Common myeloid progenitor, CD34-positive (primary cell): ENCODE measurements around the gene MYO10.

Experiments
- CTCF ChIA-PET: fragments of 350-600 bp; sonication (Branson Sonifier 250); formaldehyde crosslinking; loops from one replicate; lab custom pipeline; 2021; ENCODE audit warnings: antibody characterized with exemption; lab: Charles Lee
- POLR2A ChIA-PET: fragments of 350-600 bp; sonication (Branson Sonifier 250); formaldehyde crosslinking; loops from one replicate; lab custom pipeline; 2021; ENCODE audit warnings: antibody characterized with exemption; lab: Charles Lee
- DNase-seq, 3 donors: peaks; one replicate each; pipeline versions ENCODE4 v3.0.0 to v3.0.0-alpha.2; 2013
- H3K27ac ChIP-seq, 2 experiments: 1 replicate in 1 of 2; 2 replicates in 1 of 2; pipeline ENCODE4 v1.7.0; 2013; ENCODE audit warnings: inconsistent platforms in 2 of 2, low read length in 2 of 2, mild to moderate bottlenecking in 2 of 2, low read depth in 1 of 2, moderate library complexity in 1 of 2; ENCODE audit not compliant: severe bottlenecking in 2 of 2, insufficient read depth in 1 of 2, poor library complexity in 1 of 2
- H3K27me3 ChIP-seq, 5 experiments: replicated peaks in 2 of 5; 1 replicate in 3 of 5; 2 replicates in 2 of 5; pipeline versions ENCODE4 v1.6.1 to v1.7.0; 2013; ENCODE audit warnings: low read length in 4 of 5, mild to moderate bottlenecking in 2 of 5, moderate library complexity in 2 of 5, inconsistent platforms in 1 of 5; ENCODE audit not compliant: insufficient read depth in 5 of 5, control insufficient read depth in 4 of 5
- H3K36me3 ChIP-seq, 4 experiments: 1 replicate in 2 of 4; 2 replicates in 2 of 4; pipeline versions ENCODE4 v1.6.1 to v1.7.0; 2013; ENCODE audit warnings: low read length in 3 of 4, control low read depth in 1 of 4, mild to moderate bottlenecking in 1 of 4; ENCODE audit not compliant: control insufficient read depth in 4 of 4, insufficient read depth in 4 of 4
- H3K4me1 ChIP-seq, 4 experiments: 1 replicate in 3 of 4; 2 replicates in 1 of 4; pipeline versions ENCODE4 v1.6.1 to v1.7.1; 2013; ENCODE audit warnings: low read length in 3 of 4, mild to moderate bottlenecking in 3 of 4, control low read depth in 1 of 4, inconsistent platforms in 1 of 4, moderate library complexity in 1 of 4; ENCODE audit not compliant: control insufficient read depth in 4 of 4, insufficient read depth in 4 of 4; ENCODE audit errors: control extremely low read depth in 1 of 4
- H3K4me3 ChIP-seq, 7 experiments: 1 replicate in 4 of 7; 2 replicates in 3 of 7; pipeline versions ENCODE4 v1.5.1 to v1.7.0; 2013; ENCODE audit warnings: mild to moderate bottlenecking in 7 of 7, low read length in 6 of 7, moderate library complexity in 6 of 7, inconsistent platforms in 2 of 7, low read depth in 2 of 7, control low read depth in 1 of 7; ENCODE audit not compliant: insufficient read depth in 4 of 7, control insufficient read depth in 1 of 7; ENCODE audit errors: extremely low read depth in 1 of 7
- H3K9me3 ChIP-seq, 5 experiments: 1 replicate in 4 of 5; 2 replicates in 1 of 5; pipeline versions ENCODE4 v1.6.1 to v1.7.1; 2013; ENCODE audit warnings: low read length in 4 of 5, mild to moderate bottlenecking in 2 of 5, inconsistent platforms in 1 of 5, low read depth in 1 of 5, moderate library complexity in 1 of 5; ENCODE audit not compliant: control insufficient read depth in 4 of 5, insufficient read depth in 2 of 5; ENCODE audit errors: control extremely low read depth in 1 of 5
- WGBS: methylation state at CpG from one replicate; pipeline ENCODE4 v1.1.5; 2013; ENCODE audit not compliant: insufficient coverage; 5-methylcytosine and 5-hydroxymethylcytosine counted together

Gene MYO10

GRCh38 chr5:16963821-16964220 lies 27.7 kb upstream of the MYO10 start:
- H3K4me1 ChIP-seq = no peaks in the 10 kb centered on the region
- no peak overlapping the region for H3K4me3 ChIP-seq
- WGBS = no CpG with 5 or more reads among the region's 7 CpGs
- CTCF ChIA-PET = no interaction called here
- H3K36me3 ChIP-seq = no peaks in the 10 kb centered on the region
- no peaks in the 10 kb centered on the region for H3K9me3 ChIP-seq
- POLR2A ChIA-PET = no interaction called here
- DNase-seq = no peak
- H3K27me3 ChIP-seq = no peaks in the 10 kb centered on the region
- no peak overlapping the region for H3K27ac ChIP-seq

GRCh38 chr5:16961131-16961530 lies 25.0 kb upstream of the MYO10 start:
- CTCF ChIA-PET = no interaction called here
- DNase-seq = no peak
- WGBS = 88% methylated on average over 5 of the region's 7 CpGs
- POLR2A ChIA-PET = no interaction called here
- Histone ChIP-seq H3K36me3 (no peaks in the 10 kb centered on the region), H3K9me3 (no peaks in the 10 kb centered on the region), H3K4me3 (no peak overlapping the region), H3K4me1 (no peaks in the 10 kb centered on the region), H3K27ac (no peak overlapping the region), H3K27me3 (peaks cover 0 to 2% (median 0%) of the 10 kb centered on the region in 5 experiments)

GRCh38 chr5:16957304-16958196 lies 21.5 kb upstream of the MYO10 start:
- POLR2A ChIA-PET = no interaction called here
- CTCF ChIA-PET = interaction anchor here (0.9 kb wide), 1 partner anchor 17 kb away, joined by 3 read pairs; no protein-coding TSS in a partner anchor
- peaks cover 0 to 8% (median 0%) of the 10 kb centered on the region in 5 experiments for H3K27me3 ChIP-seq
- H3K36me3 ChIP-seq = no peaks in the 10 kb centered on the region
- no peak for DNase-seq
- peaks cover 0 to 4% (median 0%) of the 10 kb centered on the region in 4 experiments for H3K4me1 ChIP-seq
- no peak overlapping the region for H3K4me3 ChIP-seq
- 92% methylated on average over 13 of the region's 13 CpGs for WGBS
- no peak overlapping the region for H3K27ac ChIP-seq
- no peaks in the 10 kb centered on the region for H3K9me3 ChIP-seq

- no peaks in the 10 kb centered on the region for H3K36me3 ChIP-seq
- no peaks in the 10 kb centered on the region for H3K9me3 ChIP-seq
- peaks cover 0 to 4% (median 0%) of the 10 kb centered on the region in 4 experiments for H3K4me1 ChIP-seq
- H3K4me3 ChIP-seq = no peak overlapping the region
- ChIA-PET POLR2A (no interaction called here), CTCF (no interaction called here)
- no peak overlapping the region for H3K27ac ChIP-seq
- H3K27me3 ChIP-seq = peaks cover 0 to 8% (median 0%) of the 10 kb centered on the region in 5 experiments
- no peak for DNase-seq
- 98% methylated on average over 6 of the region's 9 CpGs for WGBS
Observed at GRCh38 chr5:16953729-16954128, 17.6 kb upstream of the MYO10 start.

GRCh38 chr5:16952968-16953671 lies 17.0 kb upstream of the MYO10 start:
- 97% methylated on average over 4 of the region's 6 CpGs for WGBS
- no peaks in the 10 kb centered on the region for H3K36me3 ChIP-seq
- no peaks in the 10 kb centered on the region for H3K9me3 ChIP-seq
- peaks cover 0 to 8% (median 0%) of the 10 kb centered on the region in 5 experiments for H3K27me3 ChIP-seq
- H3K4me3 ChIP-seq = no peak overlapping the region
- CTCF ChIA-PET = no interaction called here
- H3K4me1 ChIP-seq = peaks cover 0 to 4% (median 0%) of the 10 kb centered on the region in 4 experiments
- no peak overlapping the region for H3K27ac ChIP-seq
- no peak for DNase-seq
- POLR2A ChIA-PET = no interaction called here

GRCh38 chr5:16946725-16947124 lies 10.6 kb upstream of the MYO10 start:
- ChIA-PET POLR2A (no interaction called here), CTCF (interaction anchor here (0.6 to 1.0 kb wide), 2 partner anchors 143 to 243 kb away, joined by 3 read pairs; no protein-coding TSS in a partner anchor)
- Histone ChIP-seq H3K27ac (no peak overlapping the region), H3K4me3 (no peak overlapping the region), H3K36me3 (no peaks in the 10 kb centered on the region), H3K9me3 (peaks cover 2 to 17% (median 11%) of the 10 kb centered on the region in 5 experiments), H3K27me3 (peaks cover 0 to 7% (median 1%) of the 10 kb centered on the region in 5 experiments), H3K4me1 (no peaks in the 10 kb centered on the region)
- no peak for DNase-seq
- no CpG with 5 or more reads among the region's 1 CpG for WGBS
